MM.1S (cell line): ENCODE results near the gene TMEM86A.
"Not testable (repeated sequence)": the region's sequence is repeated elsewhere in the genome, so short reads cannot be mapped to it uniquely, and the experiment has no call there.

Experiments used
- DNase-seq: peaks from one replicate; pipeline ENCODE4 v3.0.0-alpha.2; 2015
- H2AFZ ChIP-seq: fragments of 300-600 bp; sonication (generic); 2 replicates; pipeline ENCODE4 v1.6.0; 2016; ENCODE audit warnings: antibody characterized with exemption, low read length
- H3F3A ChIP-seq: fragments of 300-600 bp; sonication (generic); 2 replicates; pipeline ENCODE4 v1.6.1; 2016; ENCODE audit warnings: mild to moderate bottlenecking, antibody characterized with exemption, low read length, moderate library complexity, mixed read lengths; ENCODE audit not compliant: insufficient read depth
- H3K27ac ChIP-seq: fragments of 300-600 bp; sonication (generic); 2 replicates; pipeline ENCODE4 v1.5.1; 2016; ENCODE audit warnings: mild to moderate bottlenecking, low read length
- H3K27me3 ChIP-seq: fragments of 300-600 bp; sonication (generic); replicated peaks from 2 replicates; pipeline ENCODE4 v1.6.0; 2016; ENCODE audit warnings: low read length; ENCODE audit not compliant: insufficient read depth
- H3K36me3 ChIP-seq: fragments of 300-600 bp; sonication (generic); replicated peaks from 2 replicates; pipeline ENCODE4 v1.6.1; 2016; ENCODE audit warnings: mild to moderate bottlenecking, low read length, mixed read lengths; ENCODE audit not compliant: insufficient read depth
- H3K4me1 ChIP-seq: fragments of 300-600 bp; sonication (generic); 2 replicates; pipeline ENCODE4 v1.6.1; 2016; ENCODE audit warnings: low read length, mixed read lengths
- H3K4me2 ChIP-seq: fragments of 300-600 bp; sonication (generic); 2 replicates; pipeline ENCODE4 v1.6.0; 2016; ENCODE audit warnings: low read depth, low read length
- H3K4me3 ChIP-seq: fragments of 300-600 bp; sonication (generic); 2 replicates; pipeline ENCODE4 v1.5.1; 2016; ENCODE audit warnings: low read length, mixed read lengths
- H3K79me2 ChIP-seq: fragments of 300-600 bp; sonication (generic); 2 replicates; pipeline ENCODE4 v1.6.1; 2016; ENCODE audit warnings: mixed run types, low read length, mixed read lengths
- H3K9ac ChIP-seq: fragments of 300-600 bp; sonication (generic); 2 replicates; pipeline ENCODE4 v1.6.1; 2016; ENCODE audit warnings: low read length, mixed read lengths
- H3K9me2 ChIP-seq: fragments of 300-600 bp; sonication (generic); replicated peaks from 2 replicates; pipeline ENCODE4 v1.6.1; 2016; ENCODE audit warnings: mild to moderate bottlenecking, low read length, mixed read lengths; ENCODE audit not compliant: insufficient read depth
- H3K9me3 ChIP-seq: fragments of 300-600 bp; sonication (generic); replicated peaks from 2 replicates; pipeline ENCODE4 v1.6.1; 2016; ENCODE audit warnings: mild to moderate bottlenecking, low read length, mixed read lengths; ENCODE audit not compliant: insufficient read depth
- H4K20me1 ChIP-seq: fragments of 300-600 bp; sonication (generic); 2 replicates; pipeline ENCODE4 v1.6.1; 2016; ENCODE audit warnings: mild to moderate bottlenecking, low read length, moderate library complexity, mixed read lengths; ENCODE audit not compliant: insufficient read depth
- EZH2 ChIP-seq: fragments of 300-600 bp; sonication (generic); optimal IDR thresholded peaks from 2 replicates; pipeline ENCODE3; 2017; ENCODE audit warnings: low read depth, mild to moderate bottlenecking, antibody characterized with exemption, low read length, mixed read lengths
- EZH2phosphoT487 ChIP-seq: fragments of 300-600 bp; sonication (generic); IDR thresholded peaks from 2 replicates; pipeline ENCODE4 v1.6.1; 2018; ENCODE audit warnings: antibody characterized with exemption, low read length
- TF ChIP-seq, protein P1 (sequence below): fragments of 300-600 bp; sonication (generic); IDR thresholded peaks from 2 replicates; pipeline ENCODE4 v1.5.1; 2016; ENCODE audit warnings: antibody characterized with exemption, low read length, mixed read lengths

The TMEM86A gene

GRCh38 chr11:18677560-18677959, 21.0 kb upstream of the TMEM86A start:
- no peaks in the 10 kb centered on the region for H3K79me2 ChIP-seq
- H4K20me1 ChIP-seq = no peaks in the 10 kb centered on the region
- DNase-seq = no peak
- no peaks in the 10 kb centered on the region for H3K9me3 ChIP-seq
- H3K27ac ChIP-seq = no peak overlapping the region
- no peaks in the 10 kb centered on the region for H3K9me2 ChIP-seq
- H3K9ac ChIP-seq = no peak overlapping the region
- H3F3A ChIP-seq = no peaks in the 10 kb centered on the region
- no peak overlapping the region for H2AFZ ChIP-seq
- H3K4me2 ChIP-seq = no peak overlapping the region
- no peak overlapping the region for H3K4me3 ChIP-seq
- TF ChIP-seq, protein P1, sequence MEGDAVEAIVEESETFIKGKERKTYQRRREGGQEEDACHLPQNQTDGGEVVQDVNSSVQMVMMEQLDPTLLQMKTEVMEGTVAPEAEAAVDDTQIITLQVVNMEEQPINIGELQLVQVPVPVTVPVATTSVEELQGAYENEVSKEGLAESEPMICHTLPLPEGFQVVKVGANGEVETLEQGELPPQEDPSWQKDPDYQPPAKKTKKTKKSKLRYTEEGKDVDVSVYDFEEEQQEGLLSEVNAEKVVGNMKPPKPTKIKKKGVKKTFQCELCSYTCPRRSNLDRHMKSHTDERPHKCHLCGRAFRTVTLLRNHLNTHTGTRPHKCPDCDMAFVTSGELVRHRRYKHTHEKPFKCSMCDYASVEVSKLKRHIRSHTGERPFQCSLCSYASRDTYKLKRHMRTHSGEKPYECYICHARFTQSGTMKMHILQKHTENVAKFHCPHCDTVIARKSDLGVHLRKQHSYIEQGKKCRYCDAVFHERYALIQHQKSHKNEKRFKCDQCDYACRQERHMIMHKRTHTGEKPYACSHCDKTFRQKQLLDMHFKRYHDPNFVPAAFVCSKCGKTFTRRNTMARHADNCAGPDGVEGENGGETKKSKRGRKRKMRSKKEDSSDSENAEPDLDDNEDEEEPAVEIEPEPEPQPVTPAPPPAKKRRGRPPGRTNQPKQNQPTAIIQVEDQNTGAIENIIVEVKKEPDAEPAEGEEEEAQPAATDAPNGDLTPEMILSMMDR = no peak
- TF ChIP-seq EZH2 = no peak
- no peak for TF ChIP-seq EZH2phosphoT487
- H3K36me3 ChIP-seq = no peaks in the 10 kb centered on the region
- no peaks in the 10 kb centered on the region for H3K4me1 ChIP-seq
- H3K27me3 ChIP-seq = no peaks in the 10 kb centered on the region

- not testable (repeated sequence) for H3K9me2 ChIP-seq, H4K20me1 ChIP-seq
Measured at GRCh38 chr11:18681949-18682348, 16.6 kb upstream of the TMEM86A start.

GRCh38 chr11:18682466-18682865, 16.1 kb upstream of the TMEM86A start:
- no peaks in the 10 kb centered on the region for H3K9me3 ChIP-seq
- H3K4me1 ChIP-seq = no peaks in the 10 kb centered on the region
- TF ChIP-seq EZH2phosphoT487 = no peak
- TF ChIP-seq, protein P1 = no peak
- no peak for TF ChIP-seq EZH2
- no peaks in the 10 kb centered on the region for H3K79me2 ChIP-seq
- no peaks in the 10 kb centered on the region for H3K9me2 ChIP-seq
- H4K20me1 ChIP-seq = no peaks in the 10 kb centered on the region
- no peaks in the 10 kb centered on the region for H3F3A ChIP-seq
- H2AFZ ChIP-seq = no peak overlapping the region
- no peak for DNase-seq
- no peak overlapping the region for H3K4me3 ChIP-seq
- H3K4me2 ChIP-seq = no peak overlapping the region
- H3K27me3 ChIP-seq = no peaks in the 10 kb centered on the region
- no peaks in the 10 kb centered on the region for H3K36me3 ChIP-seq
- no peak overlapping the region for H3K27ac ChIP-seq
- H3K9ac ChIP-seq = no peak overlapping the region

More at GRCh38 chr11:18681949-18682348, 16.6 kb upstream of the TMEM86A start:
- not testable (repeated sequence) for H3K27me3 ChIP-seq, H3K36me3 ChIP-seq, H2AFZ ChIP-seq, DNase-seq, H3K9ac ChIP-seq, H3K4me3 ChIP-seq, H3F3A ChIP-seq, H3K9me3 ChIP-seq, H3K4me2 ChIP-seq, H3K27ac ChIP-seq, H3K4me1 ChIP-seq, H3K79me2 ChIP-seq

DNA sequence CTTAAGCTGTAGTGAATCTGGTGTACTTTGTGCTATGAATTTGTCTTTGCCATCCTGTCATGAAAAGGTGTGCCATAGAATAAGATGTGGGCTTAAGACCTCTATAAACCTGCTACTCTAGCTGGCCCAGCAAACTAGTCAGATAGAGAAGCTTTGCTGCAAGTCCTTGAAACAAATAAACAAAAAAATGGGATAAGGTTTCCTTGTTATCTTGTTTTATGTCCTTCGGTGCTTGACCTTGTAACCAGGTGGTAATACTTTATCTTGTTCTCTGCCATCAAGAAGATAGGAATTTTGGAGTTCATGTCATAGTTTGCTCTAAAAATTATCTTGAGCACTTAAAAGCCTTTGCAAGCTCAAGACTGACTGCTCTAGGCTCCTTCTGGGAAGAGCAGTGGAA, 14.3 kb upstream of the TMEM86A start:
- Histone ChIP-seq H3K9me2 (no peaks in the 10 kb centered on the region), H3K9ac (no peak overlapping the region), H3K4me2 (no peak overlapping the region), H3K4me3 (no peak overlapping the region), H2AFZ (no peak overlapping the region), H3K4me1 (no peaks in the 10 kb centered on the region), H3K27ac (no peak overlapping the region), H3K36me3 (no peaks in the 10 kb centered on the region), H3K27me3 (no peaks in the 10 kb centered on the region), H3K79me2 (no peaks in the 10 kb centered on the region), H3K9me3 (no peaks in the 10 kb centered on the region), H3F3A (no peaks in the 10 kb centered on the region), H4K20me1 (no peaks in the 10 kb centered on the region)
- DNase-seq = no peak
- TF ChIP-seq EZH2phosphoT487 (no peak), EZH2 (no peak)

DNA sequence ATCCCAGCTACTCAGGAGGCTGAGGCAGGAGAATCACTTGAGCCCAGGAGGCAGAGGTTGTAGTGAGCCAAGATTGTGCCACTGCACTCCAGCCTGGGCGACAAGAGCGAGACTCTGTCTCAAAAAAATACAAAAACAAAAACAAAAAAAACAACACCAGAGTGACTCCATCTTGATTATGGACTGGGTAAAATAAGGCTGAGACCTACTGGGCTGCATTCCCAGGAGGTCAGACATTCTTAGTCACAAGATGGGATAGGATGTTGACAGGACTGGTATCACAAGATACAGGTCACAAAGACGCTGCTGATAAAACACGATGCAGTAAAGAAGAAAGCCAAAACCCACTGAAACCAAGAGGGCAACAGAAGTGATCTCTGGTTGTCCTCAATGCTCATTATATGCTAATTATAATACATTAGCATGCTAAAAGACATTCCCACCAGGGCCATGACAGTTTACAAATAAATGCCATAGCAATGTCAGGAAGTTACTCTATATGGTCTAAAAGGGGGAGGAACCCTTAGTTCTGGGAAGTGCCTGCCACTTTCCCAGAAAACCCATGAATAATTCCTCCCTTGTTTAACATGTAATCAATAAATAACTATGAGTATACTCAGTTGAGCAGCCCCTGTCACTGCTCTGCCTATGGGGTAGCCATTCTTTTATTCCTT, 7.0 kb upstream of the TMEM86A start:
- H3K4me2 ChIP-seq, H3K9me2 ChIP-seq, H2AFZ ChIP-seq, H3K4me3 ChIP-seq, H3K27ac ChIP-seq, DNase-seq, H3F3A ChIP-seq, H3K79me2 ChIP-seq, H3K36me3 ChIP-seq, H4K20me1 ChIP-seq, H3K9me3 ChIP-seq, H3K27me3 ChIP-seq, H3K9ac ChIP-seq: not testable (repeated sequence)
- H3K4me1 ChIP-seq = peaks cover 12% of the 10 kb centered on the region
